GM19238 (cell line): Measurements from ENCODE around the gene PTPN6.

ENCODE experiments used
- DNase-seq: peaks from one replicate; pipeline ENCODE4 v3.0.0; 2011; ENCODE audit warnings: low spot score; ENCODE audit not compliant: insufficient read length

PTPN6 gene

DNA sequence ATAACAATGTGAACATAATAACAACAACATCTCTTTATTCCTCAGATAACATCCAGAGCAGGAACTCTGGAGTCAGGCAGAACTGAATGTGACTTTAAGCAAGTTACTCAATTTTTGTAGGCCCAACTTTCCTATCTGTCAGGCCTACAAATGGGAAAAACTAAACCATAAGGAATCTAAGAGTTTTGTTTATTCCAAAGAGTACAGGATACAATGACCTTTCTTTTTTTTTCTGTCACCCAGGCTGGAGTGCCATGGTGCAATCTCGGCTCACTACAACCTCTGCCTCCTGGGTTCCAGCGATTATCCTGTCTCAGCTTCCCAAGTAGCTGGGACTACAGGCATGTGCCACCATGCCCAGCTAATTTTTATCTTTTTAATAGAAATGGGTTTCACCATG is 57.7 kb downstream of the PTPN6 start:
- DNase-seq, result no peak

DNA sequence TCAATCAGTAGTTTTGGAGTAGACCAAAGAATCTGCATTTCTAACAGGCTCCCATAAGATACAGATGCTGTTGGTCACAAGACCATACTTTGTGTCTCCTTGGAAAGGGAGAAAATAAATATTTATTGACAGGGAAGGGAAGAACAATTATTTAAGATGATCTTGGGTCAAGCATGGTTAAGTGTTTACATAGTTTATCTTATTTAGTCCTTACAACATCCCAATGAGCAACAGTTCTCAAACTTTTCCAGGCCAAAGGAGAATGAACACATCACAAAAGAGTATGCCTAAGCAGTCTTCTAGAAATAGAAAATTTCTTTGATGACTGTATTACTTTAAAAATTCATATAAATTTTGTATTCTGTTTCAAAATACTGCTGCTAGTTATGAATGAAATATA is 58.4 kb downstream of the PTPN6 start:
- DNase-seq, result no peak
